GM18499 (cell line): Measurements from ENCODE around the gene TCF4.
A peak's percentile ranks its signal among the peaks of the same experiment; 100 is the strongest.

Source experiments
- ATAC-seq: cut with Tn5 transposase; IDR thresholded peaks from one replicate; pipeline ENCODE4 v1.9.1; 2021; ENCODE audit warnings: moderate number of reproducible peaks; ENCODE audit not compliant: insufficient read depth, unreplicated experiment

Gene TCF4

GRCh38 chr18:55252053-55252675, 335.8 kb downstream of the TCF4 start:
- ATAC-seq = no peak

- no peak for ATAC-seq
These were observed 336.6 kb downstream of the TCF4 start for GRCh38 chr18:55251254-55251971.

GRCh38 chr18:55250768-55251173, 337.2 kb downstream of the TCF4 start:
- ATAC-seq = no peak

GRCh38 chr18:55249550-55249949, 338.4 kb downstream of the TCF4 start:
- peak; percentile 41 for ATAC-seq

- no peak for ATAC-seq
These were observed 339.5 kb downstream of the TCF4 start for GRCh38 chr18:55248495-55248894.

GRCh38 chr18:55247032-55247431, 341.0 kb downstream of the TCF4 start:
- no peak for ATAC-seq

GRCh38 chr18:55246278-55246677, 341.7 kb downstream of the TCF4 start:
- no peak for ATAC-seq

- ATAC-seq = no peak
These were observed 342.8 kb downstream of the TCF4 start for GRCh38 chr18:55245211-55245614.

- no peak for ATAC-seq
These were observed 343.4 kb downstream of the TCF4 start for GRCh38 chr18:55244546-55244945.

- ATAC-seq = no peak
These were observed 344.1 kb downstream of the TCF4 start for GRCh38 chr18:55243857-55244256.

- ATAC-seq = no peak
These were observed 344.7 kb downstream of the TCF4 start for GRCh38 chr18:55243255-55243654.

- ATAC-seq = peak; percentile 39
These were observed 347.0 kb downstream of the TCF4 start for GRCh38 chr18:55240978-55241377.

- ATAC-seq = no peak
These were observed 348.3 kb downstream of the TCF4 start for GRCh38 chr18:55239740-55240139.

- no peak for ATAC-seq
These were observed 350.3 kb downstream of the TCF4 start for GRCh38 chr18:55237660-55238059.

- no peak for ATAC-seq
These were observed 351.7 kb downstream of the TCF4 start for GRCh38 chr18:55236150-55236931.

GRCh38 chr18:55235094-55235461, 352.9 kb downstream of the TCF4 start:
- no peak for ATAC-seq

- ATAC-seq = no peak
These were observed 353.5 kb downstream of the TCF4 start for GRCh38 chr18:55234366-55235093.

GRCh38 chr18:55233857-55234256, 354.1 kb downstream of the TCF4 start:
- no peak for ATAC-seq

GRCh38 chr18:55232506-55232905, 355.5 kb downstream of the TCF4 start:
- ATAC-seq = no peak

GRCh38 chr18:55229682-55230081, 358.3 kb downstream of the TCF4 start:
- ATAC-seq = no peak

GRCh38 chr18:55228707-55229106, 359.3 kb downstream of the TCF4 start:
- ATAC-seq = no peak
